SU-DHL-6 (cell line): ENCODE results near the gene HEBP1.

Experiments
- CTCF ChIP-seq: fragments of 200-600 bp; sonication (generic); IDR thresholded peaks from one replicate; pipeline ENCODE4 v1.5.1; 2017; ENCODE audit warnings: antibody characterized with exemption, mild to moderate bottlenecking, low read length, moderate library complexity; ENCODE audit not compliant: insufficient read depth, poor library complexity, severe bottlenecking
- EZH2phosphoT487 ChIP-seq: fragments of 200-600 bp; sonication (generic), shearing (Covaris generic); conservative IDR thresholded peaks from 2 replicates; pipeline ENCODE4 v1.6.1; 2018; ENCODE audit warnings: mild to moderate bottlenecking, antibody characterized with exemption, low read length, moderate library complexity, mixed read lengths

GRCh38 chr12:12987421-12987820 is 12.6 kb downstream of the HEBP1 start:
- no peak for TF ChIP-seq CTCF
- TF ChIP-seq EZH2phosphoT487: no peak
